HL-60 (cell line): ENCODE results near the gene SCYGR4.

Source experiments
- GABPA ChIP-seq: IDR thresholded peaks from 2 replicates; pipeline ENCODE4 v1.6.1; 2012; ENCODE audit warnings: low read depth
- POLR2AphosphoS5 ChIP-seq: IDR thresholded peaks from 2 replicates; pipeline ENCODE4 v1.6.1; 2012; ENCODE audit warnings: low read depth
- TF ChIP-seq, protein P1 (sequence below): IDR thresholded peaks from one replicate; pipeline ENCODE4 v1.5.1; 2011; ENCODE audit warnings: low read length, control low read depth, inconsistent platforms; ENCODE audit not compliant: insufficient read depth
- TF ChIP-seq, protein P2 (sequence below): IDR thresholded peaks from 2 replicates; pipeline ENCODE4 v1.6.1; 2012; ENCODE audit warnings: low read depth; ENCODE audit not compliant: insufficient replicate concordance

DNA sequence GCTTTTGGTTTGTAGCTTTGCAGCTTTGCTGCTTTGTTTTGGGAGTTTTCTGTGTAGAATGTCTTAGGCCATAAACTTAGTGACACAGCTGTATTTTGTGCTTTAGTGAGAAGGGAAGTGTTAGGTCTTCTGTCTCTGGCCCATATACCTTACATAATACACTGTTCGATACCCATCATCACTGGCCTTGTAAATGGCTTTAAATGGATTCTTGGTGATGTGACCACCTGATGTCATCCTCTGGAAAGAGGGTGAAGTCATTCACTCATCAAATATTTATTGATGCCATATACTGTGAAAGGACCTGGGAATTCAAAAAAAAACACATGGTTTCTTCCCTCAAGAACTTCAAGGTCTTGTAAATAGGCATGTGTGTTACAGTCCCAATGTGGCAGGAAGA is 37.5 kb upstream of the SCYGR4 start:
- TF ChIP-seq, protein P1, sequence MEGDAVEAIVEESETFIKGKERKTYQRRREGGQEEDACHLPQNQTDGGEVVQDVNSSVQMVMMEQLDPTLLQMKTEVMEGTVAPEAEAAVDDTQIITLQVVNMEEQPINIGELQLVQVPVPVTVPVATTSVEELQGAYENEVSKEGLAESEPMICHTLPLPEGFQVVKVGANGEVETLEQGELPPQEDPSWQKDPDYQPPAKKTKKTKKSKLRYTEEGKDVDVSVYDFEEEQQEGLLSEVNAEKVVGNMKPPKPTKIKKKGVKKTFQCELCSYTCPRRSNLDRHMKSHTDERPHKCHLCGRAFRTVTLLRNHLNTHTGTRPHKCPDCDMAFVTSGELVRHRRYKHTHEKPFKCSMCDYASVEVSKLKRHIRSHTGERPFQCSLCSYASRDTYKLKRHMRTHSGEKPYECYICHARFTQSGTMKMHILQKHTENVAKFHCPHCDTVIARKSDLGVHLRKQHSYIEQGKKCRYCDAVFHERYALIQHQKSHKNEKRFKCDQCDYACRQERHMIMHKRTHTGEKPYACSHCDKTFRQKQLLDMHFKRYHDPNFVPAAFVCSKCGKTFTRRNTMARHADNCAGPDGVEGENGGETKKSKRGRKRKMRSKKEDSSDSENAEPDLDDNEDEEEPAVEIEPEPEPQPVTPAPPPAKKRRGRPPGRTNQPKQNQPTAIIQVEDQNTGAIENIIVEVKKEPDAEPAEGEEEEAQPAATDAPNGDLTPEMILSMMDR: no peak
- TF ChIP-seq POLR2AphosphoS5: no peak
- TF ChIP-seq, protein P2, sequence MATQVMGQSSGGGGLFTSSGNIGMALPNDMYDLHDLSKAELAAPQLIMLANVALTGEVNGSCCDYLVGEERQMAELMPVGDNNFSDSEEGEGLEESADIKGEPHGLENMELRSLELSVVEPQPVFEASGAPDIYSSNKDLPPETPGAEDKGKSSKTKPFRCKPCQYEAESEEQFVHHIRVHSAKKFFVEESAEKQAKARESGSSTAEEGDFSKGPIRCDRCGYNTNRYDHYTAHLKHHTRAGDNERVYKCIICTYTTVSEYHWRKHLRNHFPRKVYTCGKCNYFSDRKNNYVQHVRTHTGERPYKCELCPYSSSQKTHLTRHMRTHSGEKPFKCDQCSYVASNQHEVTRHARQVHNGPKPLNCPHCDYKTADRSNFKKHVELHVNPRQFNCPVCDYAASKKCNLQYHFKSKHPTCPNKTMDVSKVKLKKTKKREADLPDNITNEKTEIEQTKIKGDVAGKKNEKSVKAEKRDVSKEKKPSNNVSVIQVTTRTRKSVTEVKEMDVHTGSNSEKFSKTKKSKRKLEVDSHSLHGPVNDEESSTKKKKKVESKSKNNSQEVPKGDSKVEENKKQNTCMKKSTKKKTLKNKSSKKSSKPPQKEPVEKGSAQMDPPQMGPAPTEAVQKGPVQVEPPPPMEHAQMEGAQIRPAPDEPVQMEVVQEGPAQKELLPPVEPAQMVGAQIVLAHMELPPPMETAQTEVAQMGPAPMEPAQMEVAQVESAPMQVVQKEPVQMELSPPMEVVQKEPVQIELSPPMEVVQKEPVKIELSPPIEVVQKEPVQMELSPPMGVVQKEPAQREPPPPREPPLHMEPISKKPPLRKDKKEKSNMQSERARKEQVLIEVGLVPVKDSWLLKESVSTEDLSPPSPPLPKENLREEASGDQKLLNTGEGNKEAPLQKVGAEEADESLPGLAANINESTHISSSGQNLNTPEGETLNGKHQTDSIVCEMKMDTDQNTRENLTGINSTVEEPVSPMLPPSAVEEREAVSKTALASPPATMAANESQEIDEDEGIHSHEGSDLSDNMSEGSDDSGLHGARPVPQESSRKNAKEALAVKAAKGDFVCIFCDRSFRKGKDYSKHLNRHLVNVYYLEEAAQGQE: no peak
- TF ChIP-seq GABPA: no peak
